GM21576 (cell line): Measurements from ENCODE around the gene FAM124A.

ENCODE experiments used
- ATAC-seq: cut with Tn5 transposase; IDR thresholded peaks from one replicate; pipeline ENCODE4 v1.9.1; 2021; ENCODE audit warnings: mild to moderate bottlenecking, moderate library complexity; ENCODE audit not compliant: unreplicated experiment

FAM124A gene

DNA sequence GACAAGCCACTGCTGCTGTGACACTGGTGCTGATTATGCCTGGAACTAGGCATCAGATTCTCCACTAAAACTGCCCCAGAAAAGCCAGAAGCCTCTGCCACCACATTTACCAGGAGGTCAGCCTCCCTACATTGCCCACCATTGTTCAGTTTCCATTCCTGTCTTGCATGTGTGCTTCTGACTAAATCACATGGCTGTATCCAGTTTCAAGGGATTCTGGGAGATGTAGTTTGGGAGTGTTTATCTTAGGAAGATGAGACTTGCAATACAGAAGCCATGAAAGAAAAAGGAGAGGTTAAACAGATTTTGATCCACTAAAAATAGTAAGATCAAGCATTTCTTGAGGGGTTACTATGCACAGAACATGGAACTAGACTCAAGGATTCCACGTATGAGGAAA is 76.6 kb downstream of the FAM124A start:
- no peak for ATAC-seq

GRCh38 chr13:51303063-51303552 is 80.9 kb downstream of the FAM124A start:
- no peak for ATAC-seq

DNA sequence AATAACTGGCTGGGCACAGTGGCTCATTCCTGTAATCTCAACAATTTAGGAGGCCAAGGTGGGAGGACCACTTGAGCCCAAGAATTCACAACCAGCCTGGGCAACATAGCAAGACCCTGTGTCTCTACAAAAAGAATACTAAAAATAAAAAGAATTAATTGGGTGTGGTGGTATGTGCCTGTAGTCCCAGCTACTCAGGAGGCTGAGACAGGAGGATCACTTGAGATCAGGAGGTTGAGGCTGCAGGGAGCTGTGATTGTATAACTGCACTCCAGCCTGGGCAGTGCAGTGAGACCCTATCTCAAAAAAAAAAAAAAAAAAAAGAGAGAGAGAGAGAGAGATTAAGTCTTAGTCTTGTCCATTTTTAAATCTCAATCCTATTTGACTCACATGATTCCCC is 81.7 kb downstream of the FAM124A start:
- ATAC-seq = no peak

DNA sequence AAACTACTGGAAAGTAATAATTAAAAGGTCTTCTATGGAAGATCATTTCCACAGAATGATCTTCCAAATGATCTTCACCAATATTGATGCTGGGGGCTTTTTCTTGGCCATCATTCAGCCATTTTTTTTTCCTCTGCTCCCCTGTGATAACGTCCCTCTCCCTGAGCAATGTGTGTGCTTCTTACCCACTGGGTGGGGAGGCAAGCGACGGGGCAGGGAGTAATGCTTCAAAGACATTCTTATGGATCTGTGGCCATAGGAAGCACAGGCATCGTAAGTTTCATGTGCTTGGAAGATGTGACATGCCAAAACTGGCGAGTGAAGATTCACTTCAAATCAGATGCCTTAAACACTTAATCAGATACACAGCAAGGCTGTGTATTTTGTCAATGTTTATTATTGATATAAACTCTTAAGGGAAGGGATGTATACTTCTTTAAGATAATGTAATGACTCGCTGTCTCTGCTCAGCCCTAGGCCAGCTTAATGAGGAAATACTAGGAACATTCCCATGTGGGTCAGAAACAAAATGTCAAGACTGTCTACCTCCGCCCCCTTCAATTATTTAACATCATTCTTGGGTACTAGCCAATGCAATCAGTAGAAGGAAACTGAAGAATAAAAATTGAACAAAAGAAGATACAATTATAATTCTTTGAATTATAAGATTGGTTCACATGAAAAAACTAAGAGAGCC is 83.2 kb downstream of the FAM124A start:
- ATAC-seq = no peak

DNA sequence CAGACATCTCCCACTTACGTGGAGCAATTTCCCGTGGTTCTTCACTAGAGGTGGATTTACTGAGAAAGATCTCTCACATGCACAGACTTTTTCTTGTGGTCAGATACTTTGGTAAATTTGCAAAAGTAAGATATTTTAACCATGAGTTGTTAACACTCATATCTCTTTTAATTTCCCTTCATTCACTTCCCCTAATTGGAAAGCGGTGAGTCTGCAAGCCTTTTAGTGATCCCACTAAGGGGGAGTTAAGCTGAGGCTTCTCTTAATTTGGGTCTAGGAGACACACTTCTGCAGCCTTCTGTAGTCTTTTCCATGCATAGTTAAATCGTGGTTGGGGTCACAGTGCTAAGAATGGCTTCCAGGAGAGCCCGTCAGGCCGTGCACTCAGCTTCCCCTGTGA is 86.6 kb downstream of the FAM124A start:
- no peak for ATAC-seq

DNA sequence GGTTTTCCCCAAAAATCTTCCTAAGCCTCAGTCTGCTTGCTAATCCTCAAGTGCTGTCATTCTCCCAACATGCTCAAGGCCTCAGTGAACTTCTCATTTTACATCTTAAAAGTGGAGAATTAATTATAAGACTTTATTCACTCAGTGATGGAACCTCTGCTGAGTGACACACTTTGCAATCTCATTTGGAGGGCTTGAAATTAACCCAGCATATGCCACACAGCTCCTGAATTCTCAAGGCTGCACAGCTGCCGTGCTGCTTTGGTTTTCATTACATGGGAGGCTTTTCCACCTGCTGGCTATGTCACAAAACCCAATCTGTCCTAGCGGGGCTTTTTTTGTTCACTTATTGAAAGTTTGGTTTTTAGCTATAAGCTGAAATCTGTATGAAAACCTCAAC is 89.0 kb downstream of the FAM124A start:
- no peak for ATAC-seq

DNA sequence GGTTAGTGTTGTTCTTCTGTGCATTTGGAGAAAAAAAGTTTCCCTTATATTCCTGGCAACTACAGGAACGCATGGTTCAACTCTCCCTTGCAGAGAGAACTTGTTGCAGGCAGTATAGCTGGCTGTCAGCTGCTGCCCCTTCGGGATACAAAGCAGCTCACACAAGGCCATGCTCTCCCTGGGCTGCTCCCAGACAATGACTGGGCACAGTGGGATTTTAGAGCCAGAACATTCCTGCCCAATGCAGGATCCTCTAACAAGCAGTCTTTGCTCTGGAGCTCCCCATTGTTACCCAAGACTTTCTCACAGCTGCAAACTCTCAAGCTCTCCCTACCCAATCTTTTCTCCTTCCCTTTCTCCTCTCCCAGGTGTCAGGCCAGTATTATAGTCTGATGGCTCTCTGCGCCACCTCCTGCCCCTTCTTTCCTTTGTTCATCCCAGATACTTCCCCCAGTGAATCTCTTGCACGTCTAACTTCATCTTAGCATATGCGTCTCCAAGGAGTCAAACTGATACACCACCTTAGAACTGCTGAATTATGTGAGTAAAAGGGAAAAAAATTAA is 89.8 kb downstream of the FAM124A start:
- ATAC-seq = no peak

- no peak for ATAC-seq
Measured at GRCh38 chr13:51313619-51314018, 91.4 kb downstream of the FAM124A start.

DNA sequence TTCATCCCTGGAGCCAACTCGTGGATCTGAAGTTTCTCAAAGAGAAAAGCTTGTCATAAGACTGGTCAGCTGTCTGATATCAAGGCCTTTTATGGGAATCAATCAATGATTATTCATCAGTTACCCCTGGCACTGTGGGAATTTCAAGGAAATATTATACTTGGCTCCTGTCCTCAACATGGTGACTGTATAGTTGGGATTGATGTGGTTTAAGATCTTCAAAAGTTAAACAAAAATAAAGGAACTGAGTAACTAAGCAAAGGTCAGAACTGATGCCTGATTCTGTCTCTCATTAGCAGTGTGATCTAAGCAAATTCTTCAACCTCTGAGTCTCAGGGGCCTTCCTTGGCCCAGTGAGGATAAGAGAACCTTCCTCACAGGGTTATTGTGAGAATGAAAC is 95.1 kb downstream of the FAM124A start:
- no peak for ATAC-seq

DNA sequence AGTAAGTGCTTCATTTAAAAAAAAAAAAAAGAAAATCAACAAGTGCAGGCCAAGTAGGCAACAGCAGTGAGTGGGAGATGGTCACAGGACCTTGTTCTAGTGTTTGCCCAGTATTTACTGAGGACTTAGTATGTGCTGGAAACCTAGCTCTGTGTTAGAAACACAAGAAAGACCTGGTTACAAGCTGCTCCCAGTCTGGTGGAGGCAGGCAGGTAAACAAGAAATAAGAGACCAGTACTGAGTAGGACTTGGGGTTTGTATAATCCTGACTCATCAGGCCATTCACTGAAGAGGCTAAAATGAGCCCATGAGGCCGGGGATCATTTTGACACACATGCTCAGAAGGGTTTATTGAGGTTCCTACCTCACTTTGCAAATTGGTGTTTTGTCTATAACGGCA is 95.8 kb downstream of the FAM124A start:
- no peak for ATAC-seq

GRCh38 chr13:51318876-51319275 is 96.7 kb downstream of the FAM124A start:
- no peak for ATAC-seq

- no peak for ATAC-seq
Measured at GRCh38 chr13:51321836-51322235, 99.6 kb downstream of the FAM124A start.

GRCh38 chr13:51322826-51323225 is 100.6 kb downstream of the FAM124A start:
- ATAC-seq = no peak

- ATAC-seq = no peak
Measured at GRCh38 chr13:51323824-51324511, 101.8 kb downstream of the FAM124A start.

GRCh38 chr13:51324714-51325420 is 102.7 kb downstream of the FAM124A start:
- no peak for ATAC-seq

GRCh38 chr13:51325837-51326236 is 103.6 kb downstream of the FAM124A start:
- no peak for ATAC-seq

- ATAC-seq = no peak
Measured at GRCh38 chr13:51326777-51327176, 104.6 kb downstream of the FAM124A start.

DNA sequence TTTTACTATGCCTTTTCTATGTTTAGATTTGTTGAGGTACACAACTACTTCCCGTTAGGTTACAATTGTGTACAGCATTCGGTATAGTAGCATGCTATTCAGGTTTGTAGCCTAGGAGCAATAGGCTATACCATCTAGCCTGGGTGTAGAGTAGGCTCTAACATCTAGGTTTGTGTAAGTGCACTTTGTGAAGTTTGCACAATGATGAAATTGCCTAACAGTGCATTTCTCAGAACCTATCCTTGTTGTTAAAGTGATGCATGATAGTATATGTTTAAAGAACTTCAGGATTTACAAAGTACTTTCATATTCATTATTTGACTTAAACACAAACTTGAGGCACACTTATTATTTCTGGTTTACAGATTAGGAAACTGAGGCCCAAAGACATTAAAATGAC is 105.8 kb downstream of the FAM124A start:
- no peak for ATAC-seq

DNA sequence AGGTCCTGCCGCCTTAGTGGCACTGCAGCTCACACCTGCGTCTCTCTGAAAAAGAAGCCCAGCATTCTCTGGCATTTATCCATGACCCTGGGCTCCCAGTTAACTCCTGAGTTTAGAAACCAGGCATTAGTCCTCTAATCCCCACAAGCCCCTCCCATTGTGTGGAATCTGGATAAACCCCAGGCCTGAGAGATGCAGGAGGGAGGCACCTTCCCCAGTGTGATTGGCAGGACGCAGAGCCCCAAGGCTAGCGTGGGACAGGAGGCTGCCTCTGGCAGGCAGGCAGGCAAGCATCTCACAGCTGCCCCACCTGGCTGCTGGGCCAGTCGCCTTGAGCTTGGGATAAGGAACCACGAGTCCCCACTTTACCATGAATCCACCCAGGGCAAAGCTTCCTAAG is 106.3 kb downstream of the FAM124A start:
- no peak for ATAC-seq

DNA sequence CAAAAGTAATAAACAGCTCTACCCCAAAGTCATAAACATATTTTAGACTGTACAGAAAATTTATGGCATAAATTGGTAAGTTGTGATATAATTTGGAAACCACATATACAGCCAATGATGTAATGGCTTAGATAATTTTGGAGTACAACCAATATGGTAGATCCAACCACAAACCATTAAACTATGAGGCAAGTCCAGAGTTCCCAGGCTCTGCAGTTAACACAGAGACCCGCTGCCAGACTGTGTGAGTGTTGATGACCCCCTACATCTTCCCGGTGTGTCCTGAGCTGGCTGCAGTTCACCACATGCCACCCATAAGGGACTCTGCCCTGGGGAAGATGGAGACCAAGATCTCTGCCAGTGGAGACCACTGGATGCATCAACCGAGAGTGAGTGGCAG is 107.4 kb downstream of the FAM124A start:
- ATAC-seq = no peak

- no peak for ATAC-seq
Measured at GRCh38 chr13:51330791-51331190, 108.6 kb downstream of the FAM124A start.
